Mesothelial cell of epicardium (in vitro differentiated cells): Measurements from ENCODE around the gene SLC22A12. TPM values are rescaled to one million over a fixed set of nuclear protein-coding genes. Genes with fewer than 3 reads are reported as not detected.

Source experiments
- DNase-seq, 2 experiments: peaks; one replicate each; pipeline ENCODE4 v3.0.0; 2021; ENCODE audit warnings: low spot score in 2 of 2; ENCODE audit not compliant: unreplicated experiment in 2 of 2
- H3K27ac Mint-ChIP-seq: 2 replicates; pipeline ENCODE4 v1.8.0; 2021; ENCODE audit warnings: mixed read lengths
- H3K27me3 Mint-ChIP-seq: 2 replicates; pipeline ENCODE4 v1.8.0; 2021; ENCODE audit warnings: low read depth, mixed read lengths
- H3K36me3 Mint-ChIP-seq: 2 replicates; pipeline ENCODE4 v1.8.0; 2021; ENCODE audit warnings: mixed read lengths
- H3K4me1 Mint-ChIP-seq: 2 replicates; pipeline ENCODE4 v1.8.0; 2021; ENCODE audit warnings: mixed read lengths
- H3K4me3 Mint-ChIP-seq: 2 replicates; pipeline ENCODE4 v1.8.0; 2021; ENCODE audit warnings: mild to moderate bottlenecking, moderate library complexity, mixed read lengths
- H3K9me3 Mint-ChIP-seq: 2 replicates; pipeline ENCODE4 v1.8.0; 2021; ENCODE audit warnings: mixed read lengths
- total RNA-seq: library from RNA; stranded (reverse); gene quantifications from 3 replicates; pipeline ENCODE4 v1.2.1, GENCODE V29; 2021
- TF ChIP-seq, protein P1 (sequence below): fragments of 200-600 bp; sonication (generic); IDR thresholded peaks from one replicate; pipeline ENCODE4 v1.5.0; 2021; ENCODE audit warnings: antibody characterized with exemption; ENCODE audit not compliant: unreplicated experiment

SLC22A12 gene
- total RNA-seq, 1 donor from 2014 or later = not detected

GRCh38 chr11:64606796-64607380 lies 15.9 kb downstream of the SLC22A12 start:
- no peak for DNase-seq
- H3K9me3 Mint-ChIP-seq = no peaks in the 10 kb centered on the region
- TF ChIP-seq, protein P1, sequence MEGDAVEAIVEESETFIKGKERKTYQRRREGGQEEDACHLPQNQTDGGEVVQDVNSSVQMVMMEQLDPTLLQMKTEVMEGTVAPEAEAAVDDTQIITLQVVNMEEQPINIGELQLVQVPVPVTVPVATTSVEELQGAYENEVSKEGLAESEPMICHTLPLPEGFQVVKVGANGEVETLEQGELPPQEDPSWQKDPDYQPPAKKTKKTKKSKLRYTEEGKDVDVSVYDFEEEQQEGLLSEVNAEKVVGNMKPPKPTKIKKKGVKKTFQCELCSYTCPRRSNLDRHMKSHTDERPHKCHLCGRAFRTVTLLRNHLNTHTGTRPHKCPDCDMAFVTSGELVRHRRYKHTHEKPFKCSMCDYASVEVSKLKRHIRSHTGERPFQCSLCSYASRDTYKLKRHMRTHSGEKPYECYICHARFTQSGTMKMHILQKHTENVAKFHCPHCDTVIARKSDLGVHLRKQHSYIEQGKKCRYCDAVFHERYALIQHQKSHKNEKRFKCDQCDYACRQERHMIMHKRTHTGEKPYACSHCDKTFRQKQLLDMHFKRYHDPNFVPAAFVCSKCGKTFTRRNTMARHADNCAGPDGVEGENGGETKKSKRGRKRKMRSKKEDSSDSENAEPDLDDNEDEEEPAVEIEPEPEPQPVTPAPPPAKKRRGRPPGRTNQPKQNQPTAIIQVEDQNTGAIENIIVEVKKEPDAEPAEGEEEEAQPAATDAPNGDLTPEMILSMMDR = no peak
- peaks cover 3% of the 10 kb centered on the region for H3K4me1 Mint-ChIP-seq
- no peak overlapping the region for H3K27ac Mint-ChIP-seq
- peaks cover 21% of the 10 kb centered on the region for H3K27me3 Mint-ChIP-seq
- no peaks in the 10 kb centered on the region for H3K36me3 Mint-ChIP-seq
- no peak overlapping the region for H3K4me3 Mint-ChIP-seq

- peaks cover 3% of the 10 kb centered on the region for H3K4me1 Mint-ChIP-seq
- DNase-seq = no peak
- H3K9me3 Mint-ChIP-seq = no peaks in the 10 kb centered on the region
- no peak overlapping the region for H3K4me3 Mint-ChIP-seq
- no peak overlapping the region for H3K27ac Mint-ChIP-seq
- H3K36me3 Mint-ChIP-seq = no peaks in the 10 kb centered on the region
- peaks cover 21% of the 10 kb centered on the region for H3K27me3 Mint-ChIP-seq
- TF ChIP-seq, protein P1 = no peak
Observed at GRCh38 chr11:64607381-64607985, 16.5 kb downstream of the SLC22A12 start.

DNA sequence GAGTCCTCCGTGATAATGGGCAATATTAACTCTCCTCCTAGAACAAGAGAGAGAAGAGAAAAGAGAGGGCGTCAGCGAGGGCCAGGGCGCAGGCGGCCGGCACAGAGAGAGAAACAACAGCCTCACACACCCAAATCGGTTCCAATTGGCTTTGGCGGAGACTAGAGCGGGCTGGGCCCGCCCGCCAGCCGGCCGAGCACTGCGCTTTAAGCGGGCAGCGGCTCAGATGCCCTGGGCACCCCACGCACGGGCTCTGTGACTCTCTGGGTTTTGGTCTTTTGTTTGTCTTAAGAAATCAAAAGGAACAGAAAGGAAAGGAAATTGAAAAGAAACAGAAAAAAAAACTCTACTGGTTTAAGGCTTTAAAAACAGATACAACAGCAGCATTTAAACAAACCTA lies 17.0 kb downstream of the SLC22A12 start:
- H3K27ac Mint-ChIP-seq = no peak overlapping the region
- no peak overlapping the region for H3K4me3 Mint-ChIP-seq
- peaks cover 3% of the 10 kb centered on the region for H3K4me1 Mint-ChIP-seq
- H3K27me3 Mint-ChIP-seq = peaks cover 23% of the 10 kb centered on the region
- no peak for DNase-seq
- TF ChIP-seq, protein P1 = no peak
- H3K36me3 Mint-ChIP-seq = no peaks in the 10 kb centered on the region
- H3K9me3 Mint-ChIP-seq = no peaks in the 10 kb centered on the region

- H3K36me3 Mint-ChIP-seq = no peaks in the 10 kb centered on the region
- H3K27me3 Mint-ChIP-seq = peaks cover 23% of the 10 kb centered on the region
- H3K4me3 Mint-ChIP-seq = no peak overlapping the region
- peaks cover 3% of the 10 kb centered on the region for H3K4me1 Mint-ChIP-seq
- TF ChIP-seq, protein P1 = no peak
- DNase-seq = no peak
- no peaks in the 10 kb centered on the region for H3K9me3 Mint-ChIP-seq
- peak overlapping the region; percentile 72 for H3K27ac Mint-ChIP-seq
Observed at GRCh38 chr11:64608636-64609035, 17.6 kb downstream of the SLC22A12 start.

DNA sequence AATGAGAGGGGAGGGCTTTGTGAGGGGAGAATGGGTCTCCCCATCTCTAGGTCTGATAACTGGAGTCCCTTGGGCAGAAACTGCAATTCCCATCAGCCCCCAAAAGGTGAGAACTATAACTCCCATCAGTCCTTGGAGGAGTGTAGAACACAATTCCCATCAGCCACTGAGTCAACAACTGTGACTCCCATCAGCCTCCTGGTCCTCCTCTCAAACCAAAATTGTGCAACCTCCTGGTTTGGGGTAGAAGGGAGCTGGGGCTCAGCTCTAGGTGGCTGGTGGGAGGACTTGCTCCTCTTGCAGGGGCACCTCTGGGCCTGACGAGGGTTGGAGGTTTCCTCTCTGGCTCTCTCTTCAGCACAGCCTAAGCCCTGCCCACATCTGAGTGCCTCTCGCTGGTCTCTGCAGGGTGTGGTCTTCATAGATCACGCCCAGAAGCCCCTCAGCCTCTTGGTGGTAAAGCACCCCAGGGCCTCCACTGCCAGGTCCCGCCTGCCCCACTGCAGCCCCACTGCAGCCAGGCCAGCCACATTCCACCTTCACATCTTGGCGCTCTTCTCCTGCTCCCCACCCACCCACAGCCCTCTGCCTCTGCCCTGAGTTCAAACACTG lies 18.5 kb downstream of the SLC22A12 start:
- Mint-ChIP-seq H3K36me3 (no peaks in the 10 kb centered on the region), H3K27ac (no peak overlapping the region), H3K4me3 (no peak overlapping the region), H3K4me1 (peaks cover 3% of the 10 kb centered on the region), H3K9me3 (no peaks in the 10 kb centered on the region), H3K27me3 (peaks cover 25% of the 10 kb centered on the region)
- TF ChIP-seq, protein P1 = no peak
- no peak for DNase-seq
